ENCODE data around the gene CASD1.

CASD1 gene

GRCh38 chr7:94509264-94509886 is at the start of gene CASD1:
Gene CASD1 (plus strand): TSS chr7:94509809. CDS start chr7:94510085, 276 bp downstream.
- DNase-seq = no peak

GRCh38 chr7:94466516-94466915 is 43.1 kb upstream of the CASD1 start:
- DNase-seq = no peak

GRCh38 chr7:94471604-94472003 is 38.0 kb upstream of the CASD1 start:
- no peak for DNase-seq

DNA sequence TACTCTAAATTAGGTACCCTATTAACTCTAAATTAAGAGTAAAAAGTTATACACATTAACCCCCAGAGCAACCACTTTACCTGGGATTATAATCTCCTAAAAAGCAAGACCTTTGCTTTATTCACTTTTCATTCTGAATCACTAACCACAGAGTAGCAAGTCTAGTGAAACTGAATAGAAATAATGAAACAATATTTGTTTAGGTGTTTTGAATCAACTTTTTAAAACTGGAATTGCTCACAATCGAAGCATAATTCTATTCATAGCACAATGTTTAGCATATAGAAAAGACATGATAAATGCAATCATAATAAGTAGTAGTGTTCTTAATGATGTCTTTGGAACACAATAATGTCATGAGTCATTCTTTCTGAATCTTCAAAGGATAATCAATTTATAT is 37.0 kb upstream of the CASD1 start:
- DNase-seq = no peak

DNA sequence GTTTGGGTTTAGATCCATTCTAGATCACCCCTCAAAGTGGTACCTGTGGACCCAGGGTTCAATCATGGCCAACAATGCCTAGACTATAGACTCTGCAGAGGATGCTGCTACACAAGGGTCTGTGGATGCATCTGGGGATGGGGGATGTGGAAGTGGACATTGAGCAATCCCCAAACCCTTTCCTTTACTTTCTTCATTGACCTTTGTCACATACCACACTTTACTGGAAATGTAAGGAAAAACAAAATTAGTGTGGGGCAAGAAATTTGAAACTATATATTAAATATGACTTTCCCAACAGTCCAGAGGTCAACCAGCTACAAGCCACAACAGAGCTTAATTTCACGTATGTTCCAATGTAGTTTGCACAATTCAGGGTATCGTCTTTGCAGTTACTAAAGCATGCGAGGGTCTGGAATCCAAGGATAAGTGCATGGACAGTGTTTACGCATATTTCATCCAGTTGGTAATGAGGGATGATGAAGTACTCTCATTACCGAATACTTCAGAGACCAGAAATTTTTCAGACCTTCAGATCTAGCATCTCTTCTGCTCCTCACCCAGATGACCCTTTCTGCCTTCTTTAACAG is 33.3 kb upstream of the CASD1 start:
- DNase-seq = no peak

GRCh38 chr7:94477878-94478277 is 31.7 kb upstream of the CASD1 start:
- no peak for DNase-seq

- DNase-seq = no peak
Measured at GRCh38 chr7:94478648-94479214, 30.9 kb upstream of the CASD1 start.

GRCh38 chr7:94481279-94481678 is 28.3 kb upstream of the CASD1 start:
- no peak for DNase-seq

GRCh38 chr7:94482796-94483195 is 26.8 kb upstream of the CASD1 start:
- DNase-seq = no peak

GRCh38 chr7:94483843-94484242 is 25.8 kb upstream of the CASD1 start:
- DNase-seq = no peak

DNA sequence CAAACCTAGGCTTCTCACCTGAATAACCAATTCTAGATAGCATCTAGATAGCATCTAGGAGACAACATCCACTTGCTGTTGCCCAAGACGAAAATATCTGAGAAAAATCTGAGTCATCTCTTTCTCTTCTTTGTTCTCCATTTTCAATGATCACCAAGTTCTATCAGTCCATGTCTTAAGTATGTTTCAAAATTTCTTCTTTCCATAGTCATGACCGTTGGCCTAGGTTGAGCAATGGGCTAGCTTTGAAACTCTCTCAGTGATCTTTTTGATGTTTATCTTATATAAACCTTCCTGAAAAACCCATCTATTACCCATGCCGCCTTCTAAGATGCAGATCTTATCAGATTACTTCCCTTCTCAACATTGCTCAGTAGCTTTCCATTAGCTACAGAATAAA is 23.4 kb upstream of the CASD1 start:
- no peak for DNase-seq

DNA sequence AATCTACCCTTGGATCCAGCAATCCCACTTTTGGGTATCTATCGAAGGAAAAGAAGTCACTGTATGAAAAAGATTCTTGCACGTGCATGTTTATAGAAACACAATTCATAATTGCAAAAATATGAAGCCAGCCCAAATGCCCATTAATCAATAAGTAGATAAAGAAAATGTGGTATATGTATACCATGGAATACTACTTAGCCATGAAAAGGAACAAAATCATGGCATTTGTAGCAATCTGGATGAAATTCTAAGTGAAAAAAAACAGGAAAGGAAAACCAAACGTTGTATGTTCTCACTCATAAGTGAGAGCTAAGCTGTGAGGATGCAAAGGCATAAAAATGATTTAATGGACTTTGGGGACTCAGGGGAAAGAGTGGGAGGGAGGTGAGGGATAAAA is 18.2 kb upstream of the CASD1 start:
- no peak for DNase-seq

DNA sequence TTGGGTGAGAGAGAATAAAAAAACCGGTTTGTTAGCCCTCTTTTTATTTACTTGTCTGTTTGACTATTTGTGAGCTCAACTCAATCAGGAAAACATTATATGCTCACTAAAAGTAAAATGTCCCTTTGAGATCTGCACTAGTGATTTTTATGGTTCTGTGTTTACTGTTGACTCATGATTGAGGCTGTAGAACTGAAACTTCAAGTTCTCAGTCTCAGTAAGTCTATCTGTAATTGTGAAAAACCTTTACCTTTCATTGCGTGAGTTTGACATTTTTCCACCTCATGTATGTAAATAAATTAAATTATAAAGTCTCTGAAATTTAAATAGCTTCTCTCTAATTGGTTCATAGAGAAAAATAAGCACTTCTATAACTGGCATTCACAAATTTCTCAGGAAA is 17.0 kb upstream of the CASD1 start:
- DNase-seq = no peak

DNA sequence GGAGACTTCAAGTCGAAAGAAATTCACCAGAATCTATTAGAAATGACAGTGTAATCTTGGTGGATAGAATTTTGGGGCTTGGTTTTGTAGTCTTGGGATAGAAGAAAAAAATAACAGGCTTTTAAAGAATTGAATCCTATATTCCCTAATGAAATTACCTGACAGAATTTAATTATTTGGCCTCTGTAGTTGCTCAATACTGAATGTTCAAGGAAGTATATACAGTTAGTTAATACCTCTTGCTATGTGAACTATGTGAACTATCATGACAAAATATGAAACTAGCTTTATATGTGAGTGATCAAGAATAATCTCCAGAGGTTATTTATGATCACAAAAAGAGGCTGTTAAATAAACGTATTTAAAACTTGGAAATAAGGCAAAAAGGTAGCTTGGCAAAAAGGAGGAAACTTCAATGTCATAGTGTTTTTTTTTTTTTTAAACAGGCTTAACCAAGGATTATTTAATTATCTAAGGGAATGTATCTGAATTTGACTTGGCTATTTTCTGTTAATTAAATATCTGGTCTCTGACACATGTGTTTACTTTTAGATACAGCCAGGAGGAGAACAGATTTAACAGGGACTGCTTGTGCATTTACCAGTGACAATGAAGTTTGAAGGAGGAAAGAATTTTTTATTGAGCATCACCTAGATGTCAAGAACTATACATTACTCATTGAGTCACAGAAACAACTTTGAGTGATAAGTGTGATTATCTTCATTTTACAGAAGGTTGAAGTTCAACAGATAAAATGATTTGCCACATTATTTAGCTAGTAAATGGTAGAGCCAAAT is 11.5 kb upstream of the CASD1 start:
- DNase-seq = no peak

DNA sequence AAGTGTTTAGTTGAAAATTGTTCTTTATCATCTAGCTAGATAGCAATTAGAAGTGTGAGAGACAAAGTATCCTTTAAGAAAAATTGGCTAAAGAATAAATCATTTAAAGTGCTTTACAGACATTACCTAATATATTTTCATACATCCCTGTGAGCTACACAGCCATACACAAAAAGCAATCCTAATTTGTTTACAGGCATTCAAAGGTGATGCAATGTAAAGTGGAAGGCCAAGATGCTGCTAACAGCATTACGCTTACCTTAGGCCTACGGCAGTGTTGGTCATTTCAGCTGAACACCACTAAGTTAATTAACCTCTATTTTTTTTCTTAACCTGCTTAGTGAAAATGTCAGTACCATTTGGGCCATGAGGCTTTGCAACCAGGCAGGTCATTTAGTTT is 10.7 kb upstream of the CASD1 start:
- no peak for DNase-seq

DNA sequence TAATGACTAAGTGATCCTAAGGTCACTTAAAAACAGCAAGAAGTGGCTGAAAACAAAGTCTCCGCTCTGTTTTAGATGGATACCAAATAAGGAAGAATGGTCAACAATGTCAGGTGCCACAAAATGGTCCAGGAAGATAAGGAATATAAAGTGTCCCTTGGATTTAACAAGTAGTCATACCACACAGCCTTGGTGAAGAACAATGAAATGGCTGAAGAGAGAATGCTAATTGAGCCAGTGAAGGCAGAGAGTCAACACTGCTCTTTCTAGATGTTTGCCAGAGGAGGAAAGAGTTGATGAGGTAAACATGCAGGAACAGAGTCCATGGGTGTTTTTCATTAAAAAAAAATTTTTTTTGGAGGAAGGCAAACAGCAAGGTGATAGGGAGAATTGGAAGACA is 2.1 kb upstream of the CASD1 start:
- no peak for DNase-seq

- DNase-seq = no peak
Measured at GRCh38 chr7:94507962-94508361, 1.6 kb upstream of the CASD1 start.

- DNase-seq = peak; percentile 71
Measured at GRCh38 chr7:94509887-94510581, 425 bp downstream of the CASD1 start.

GRCh38 chr7:94510582-94511496 is 1.2 kb downstream of the CASD1 start:
- peak; percentile 78 for DNase-seq

- DNase-seq = peak; percentile 55
Measured at GRCh38 chr7:94511718-94512117, 2.1 kb downstream of the CASD1 start.

DNA sequence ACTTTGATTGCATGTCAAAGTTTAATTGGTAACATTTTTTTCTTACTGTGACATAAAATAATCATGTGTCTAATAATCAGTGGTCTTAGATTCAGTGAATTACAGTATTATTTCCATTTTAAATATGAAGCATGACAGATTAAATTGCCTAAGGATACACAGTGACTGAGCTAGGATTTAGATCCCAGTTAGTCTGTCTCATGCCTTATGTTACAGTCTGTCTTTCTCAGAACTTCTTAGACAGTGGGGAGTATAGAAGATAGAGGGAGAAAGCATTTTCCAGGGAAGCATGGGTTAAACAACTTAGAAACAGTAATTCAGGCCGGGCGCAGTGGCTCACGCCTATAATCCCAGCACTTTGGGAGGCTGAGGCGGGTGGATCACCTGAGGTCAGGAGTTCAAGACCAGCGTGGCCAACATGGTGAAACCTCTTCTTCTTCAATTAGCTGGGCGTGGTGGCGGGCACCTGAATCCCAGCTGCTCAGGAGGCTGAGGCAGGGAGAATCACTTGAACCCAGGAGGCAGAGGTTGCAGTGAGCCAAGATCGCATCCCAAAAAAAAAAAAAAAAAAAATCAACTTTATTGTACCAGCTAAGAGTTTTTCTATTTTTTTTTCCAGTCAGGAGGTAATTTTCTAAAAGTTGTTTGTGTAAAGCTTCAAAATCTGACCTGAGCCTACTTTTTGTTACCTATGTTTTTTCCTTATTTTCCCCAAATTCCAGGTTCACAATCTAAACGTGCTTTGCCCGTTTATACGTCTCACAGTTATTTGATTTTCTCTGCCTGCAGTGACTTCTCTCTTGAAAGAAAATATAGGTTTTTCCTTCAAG is 3.3 kb downstream of the CASD1 start:
- DNase-seq = peak; percentile 22

- peak; percentile 14 for DNase-seq
Measured at GRCh38 chr7:94513565-94513860, 3.9 kb downstream of the CASD1 start.
